A673 (cell line): Measurements from ENCODE around the gene CCSER1.

Experiments used
- EZH2 ChIP-seq: fragments of 200-600 bp; sonication (generic); IDR thresholded peaks from 2 replicates; pipeline ENCODE4 v1.6.1; 2017; ENCODE audit warnings: borderline replicate concordance, low read depth, mild to moderate bottlenecking, mixed read lengths, antibody characterized with exemption, low read length; ENCODE audit not compliant: poor library complexity, severe bottlenecking
- TF ChIP-seq, protein P1 (sequence below): fragments of 300-800, 200-600 bp; sonication (generic); conservative IDR thresholded peaks from 2 replicates; pipeline ENCODE4 v1.5.1; 2017; ENCODE audit warnings: low read depth, mild to moderate bottlenecking, antibody characterized with exemption, low read length, moderate library complexity, mixed read lengths

DNA sequence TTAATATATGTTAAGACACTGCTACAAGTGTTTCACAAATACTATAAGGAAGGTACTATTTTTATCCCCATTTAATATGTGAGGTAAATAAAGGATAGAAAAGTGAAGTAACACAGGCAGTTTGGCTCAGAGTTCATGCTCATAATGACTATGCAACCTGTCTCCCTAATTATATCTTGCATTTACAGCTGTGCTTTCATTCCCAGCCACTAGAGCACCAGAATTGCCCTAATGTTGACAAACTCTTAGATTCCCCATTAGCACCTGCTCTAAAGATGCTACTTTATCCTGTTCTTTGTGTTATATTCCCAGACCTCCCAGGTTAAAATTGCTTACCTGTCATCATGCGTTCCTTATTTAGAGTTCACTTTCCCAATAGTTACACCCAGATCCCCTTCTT lies 833.6 kb downstream of the CCSER1 start:
- TF ChIP-seq, protein P1, sequence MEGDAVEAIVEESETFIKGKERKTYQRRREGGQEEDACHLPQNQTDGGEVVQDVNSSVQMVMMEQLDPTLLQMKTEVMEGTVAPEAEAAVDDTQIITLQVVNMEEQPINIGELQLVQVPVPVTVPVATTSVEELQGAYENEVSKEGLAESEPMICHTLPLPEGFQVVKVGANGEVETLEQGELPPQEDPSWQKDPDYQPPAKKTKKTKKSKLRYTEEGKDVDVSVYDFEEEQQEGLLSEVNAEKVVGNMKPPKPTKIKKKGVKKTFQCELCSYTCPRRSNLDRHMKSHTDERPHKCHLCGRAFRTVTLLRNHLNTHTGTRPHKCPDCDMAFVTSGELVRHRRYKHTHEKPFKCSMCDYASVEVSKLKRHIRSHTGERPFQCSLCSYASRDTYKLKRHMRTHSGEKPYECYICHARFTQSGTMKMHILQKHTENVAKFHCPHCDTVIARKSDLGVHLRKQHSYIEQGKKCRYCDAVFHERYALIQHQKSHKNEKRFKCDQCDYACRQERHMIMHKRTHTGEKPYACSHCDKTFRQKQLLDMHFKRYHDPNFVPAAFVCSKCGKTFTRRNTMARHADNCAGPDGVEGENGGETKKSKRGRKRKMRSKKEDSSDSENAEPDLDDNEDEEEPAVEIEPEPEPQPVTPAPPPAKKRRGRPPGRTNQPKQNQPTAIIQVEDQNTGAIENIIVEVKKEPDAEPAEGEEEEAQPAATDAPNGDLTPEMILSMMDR, result no peak
- no peak for TF ChIP-seq EZH2
